Retina (tissue), 1 donor: ENCODE measurements around the gene HIVEP3.

Experiments used
- DNase-seq: peaks from one replicate; pipeline ENCODE4 v3.0.0-alpha.2; 2016

Gene HIVEP3

DNA sequence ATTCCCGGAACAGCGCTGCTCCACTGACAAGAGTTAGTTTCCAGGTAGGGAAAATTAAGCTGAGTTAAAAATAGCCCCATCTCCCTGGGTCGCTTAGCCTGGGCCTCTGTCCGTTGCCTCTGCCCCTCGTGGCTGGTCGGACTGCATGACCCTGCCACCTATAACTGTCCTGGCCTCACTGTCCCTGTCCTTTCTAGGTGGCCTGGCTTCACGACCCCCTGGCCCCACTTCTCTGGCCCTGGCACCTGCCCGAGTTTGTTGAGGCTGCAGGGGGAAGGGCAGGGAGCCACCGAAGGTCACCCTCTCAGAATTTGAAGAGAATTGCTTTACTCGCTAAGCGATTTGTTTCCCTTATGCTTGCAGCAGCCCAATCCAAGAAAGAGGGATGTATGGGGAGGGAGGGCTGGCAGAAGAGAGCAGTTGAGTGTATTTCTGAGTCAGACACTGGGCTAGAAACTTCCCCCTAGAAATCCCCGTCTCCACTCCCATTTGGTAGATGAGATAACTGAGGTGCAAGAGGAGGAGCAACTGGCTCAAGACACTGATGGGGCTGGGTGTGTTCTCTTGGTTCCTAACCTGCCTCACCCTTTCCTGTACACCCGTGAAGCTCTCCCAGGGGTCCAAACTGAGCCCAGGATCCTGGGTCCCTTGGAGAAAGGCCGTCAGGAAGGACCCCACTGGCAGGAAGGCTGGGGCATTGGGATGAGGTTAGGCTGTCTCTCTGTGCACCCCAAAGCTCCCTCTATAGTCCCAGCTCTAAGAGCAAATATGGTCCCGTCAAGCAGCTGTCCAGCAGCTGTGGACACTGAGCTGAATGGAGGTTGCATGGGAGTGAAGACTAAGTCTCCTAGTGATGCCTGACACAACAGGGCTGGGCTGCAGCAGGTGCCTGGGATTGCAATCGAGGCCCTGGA is 431.3 kb downstream of the HIVEP3 start:
- DNase-seq, result no peak

- DNase-seq, result peak; percentile 85
These were observed 432.2 kb downstream of the HIVEP3 start for GRCh38 chr1:41486371-41487125.

DNA sequence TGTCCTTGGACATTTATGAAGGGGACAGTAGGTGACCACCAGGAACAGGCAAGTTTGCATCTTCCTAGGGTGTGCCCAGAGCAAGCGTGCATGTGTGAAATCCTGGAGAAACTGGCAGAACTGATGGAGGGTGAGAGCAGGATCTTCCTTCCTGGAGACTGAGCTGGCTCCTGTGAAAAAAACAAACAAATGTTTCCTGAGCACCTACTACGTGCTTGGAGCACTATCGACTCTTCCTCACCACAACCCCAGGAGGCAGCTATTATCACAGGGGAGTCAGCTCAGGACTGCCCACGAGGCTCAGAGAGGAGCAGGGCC is 432.7 kb downstream of the HIVEP3 start:
- DNase-seq, result no peak

DNA sequence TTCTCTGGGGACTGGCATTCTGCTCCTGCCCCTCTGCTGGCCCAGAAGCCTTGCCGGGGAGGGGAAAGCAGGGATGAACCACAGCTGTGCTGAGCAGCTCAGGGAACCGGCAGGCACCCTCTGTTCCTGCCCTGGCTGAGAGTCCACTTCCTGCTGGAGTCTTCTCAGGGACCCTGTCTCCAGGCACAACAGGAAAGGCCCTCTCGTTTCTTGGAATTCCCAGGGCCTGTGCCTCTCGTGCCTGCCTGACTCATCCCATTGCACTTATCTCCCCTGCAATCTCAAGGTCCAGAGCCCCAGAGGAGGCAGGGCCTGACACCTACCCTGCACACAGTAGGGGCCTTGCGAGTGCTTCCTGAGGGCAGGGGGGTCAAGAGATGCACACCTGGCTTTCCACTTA is 433.1 kb downstream of the HIVEP3 start:
- peak; percentile 37 for DNase-seq

- DNase-seq, result peak; percentile 69
These were observed 434.1 kb downstream of the HIVEP3 start, which contains the start of gene EDN2 for GRCh38 chr1:41484402-41485241. TSS of gene EDN2 (minus strand) at chr1:41484683. CDS start at chr1:41484601, 82 bp downstream.

GRCh38 chr1:41483960-41484401 is 434.7 kb downstream of the HIVEP3 start:
- DNase-seq, result no peak

DNA sequence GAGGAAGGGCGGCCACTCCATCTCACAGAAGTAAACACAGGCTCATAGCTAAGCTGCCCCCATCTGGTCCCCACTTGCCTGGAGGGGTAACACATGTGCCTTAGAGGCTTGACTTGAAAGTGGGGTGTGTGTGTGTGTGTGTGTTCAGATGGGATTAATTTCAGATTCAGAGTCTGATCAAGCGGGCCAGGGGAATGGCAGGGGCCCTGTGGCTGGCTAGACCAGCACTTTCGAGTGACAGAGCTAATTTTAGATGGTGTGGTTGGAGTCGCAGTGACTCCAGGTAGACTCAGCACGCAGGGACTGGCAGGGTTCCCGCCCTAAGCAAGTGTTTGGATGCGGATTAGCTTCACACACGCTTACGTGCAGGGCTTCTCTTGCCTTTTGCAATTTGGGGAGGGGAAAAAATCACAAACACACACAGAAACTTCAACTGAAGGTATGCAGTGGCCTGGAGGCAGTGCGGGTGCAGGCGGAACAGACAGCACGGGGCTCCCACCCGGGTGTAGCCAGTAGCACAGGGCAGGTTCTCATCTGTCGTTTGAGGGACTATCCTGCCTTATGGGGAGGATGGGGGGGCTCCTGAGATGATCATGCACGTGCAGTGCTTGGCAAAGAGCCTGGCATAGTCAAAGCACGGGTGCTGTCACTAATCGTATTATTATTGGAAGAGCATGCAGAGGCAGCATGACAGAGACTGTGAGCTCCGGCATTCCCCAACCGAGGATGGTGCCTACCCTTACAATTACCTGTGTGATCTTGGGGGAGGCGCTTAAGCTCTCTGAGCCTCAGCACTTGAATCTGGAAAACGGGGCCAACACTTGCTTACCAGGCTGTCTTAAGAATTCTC is 435.5 kb downstream of the HIVEP3 start:
- DNase-seq, result no peak

- no peak for DNase-seq
These were observed 436.5 kb downstream of the HIVEP3 start for GRCh38 chr1:41482001-41482765.

GRCh38 chr1:41481109-41481775 is 437.5 kb downstream of the HIVEP3 start:
- no peak for DNase-seq

- DNase-seq, result no peak
These were observed 438.3 kb downstream of the HIVEP3 start for GRCh38 chr1:41480204-41481108.

- DNase-seq, result no peak
These were observed 438.9 kb downstream of the HIVEP3 start for GRCh38 chr1:41479808-41480160.

- DNase-seq, result no peak
These were observed 439.5 kb downstream of the HIVEP3 start for GRCh38 chr1:41479000-41479807.

- DNase-seq, result no peak
These were observed 440.5 kb downstream of the HIVEP3 start for GRCh38 chr1:41478118-41478748.

DNA sequence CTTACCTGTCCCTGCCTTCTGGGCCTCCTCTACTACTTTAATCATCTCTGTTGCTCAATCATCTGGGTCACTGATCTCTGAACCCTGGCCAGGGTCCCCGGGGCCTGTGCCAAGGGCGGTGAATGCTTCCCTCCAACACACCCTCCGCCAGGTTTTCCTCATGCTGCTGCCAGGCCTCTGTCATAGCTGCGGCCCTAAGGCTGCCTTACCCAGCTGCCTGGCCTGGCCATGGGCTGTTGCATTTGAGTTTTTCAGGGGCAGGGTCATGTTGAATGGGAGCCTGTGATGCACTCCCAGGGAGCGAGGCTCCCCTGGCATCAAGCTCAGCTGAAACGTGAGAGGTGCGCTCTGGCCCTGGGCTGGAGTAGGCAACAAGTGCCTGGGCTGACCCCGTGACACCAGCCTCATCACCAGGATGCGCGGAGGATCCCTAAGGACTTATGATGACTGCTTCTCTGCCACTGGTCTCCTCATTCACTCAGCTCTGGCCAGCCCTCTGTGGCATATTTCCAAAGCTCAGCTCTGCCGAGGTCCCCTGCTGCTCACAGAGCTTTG is 441.8 kb downstream of the HIVEP3 start:
- DNase-seq, result no peak

DNA sequence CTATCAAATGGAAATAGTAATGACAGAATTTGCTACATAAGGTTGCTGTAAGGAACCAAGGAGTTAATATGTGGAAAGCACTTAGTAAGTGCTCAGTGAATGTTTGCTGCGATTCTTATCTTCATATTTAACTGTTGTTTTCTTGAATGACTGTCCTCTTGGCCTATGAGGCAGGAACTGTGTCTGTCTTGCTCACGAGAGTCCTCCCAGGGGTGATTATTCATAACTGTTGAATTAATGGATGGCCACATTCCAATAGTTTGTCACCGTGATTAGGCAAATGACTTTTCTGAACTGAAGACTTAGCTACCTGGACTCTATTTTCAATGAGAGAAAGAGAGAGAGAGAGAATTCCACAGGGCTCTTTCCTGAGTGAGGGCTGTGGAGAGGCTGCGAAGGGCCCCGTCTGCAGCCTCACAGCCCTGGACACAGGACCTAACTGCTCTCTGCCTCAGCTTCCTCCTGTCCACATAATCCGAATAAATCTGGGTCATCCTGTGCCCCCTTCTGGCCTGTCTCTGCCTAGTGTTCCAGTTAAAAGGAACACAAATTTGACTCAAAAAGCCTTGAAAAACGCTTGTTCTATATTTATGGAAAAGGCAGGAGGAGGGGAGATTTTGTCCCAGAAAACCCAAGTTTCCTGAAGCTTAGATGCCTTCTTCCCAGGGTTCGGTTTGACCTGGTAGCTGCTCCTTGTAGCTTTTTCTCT is 442.7 kb downstream of the HIVEP3 start:
- no peak for DNase-seq

DNA sequence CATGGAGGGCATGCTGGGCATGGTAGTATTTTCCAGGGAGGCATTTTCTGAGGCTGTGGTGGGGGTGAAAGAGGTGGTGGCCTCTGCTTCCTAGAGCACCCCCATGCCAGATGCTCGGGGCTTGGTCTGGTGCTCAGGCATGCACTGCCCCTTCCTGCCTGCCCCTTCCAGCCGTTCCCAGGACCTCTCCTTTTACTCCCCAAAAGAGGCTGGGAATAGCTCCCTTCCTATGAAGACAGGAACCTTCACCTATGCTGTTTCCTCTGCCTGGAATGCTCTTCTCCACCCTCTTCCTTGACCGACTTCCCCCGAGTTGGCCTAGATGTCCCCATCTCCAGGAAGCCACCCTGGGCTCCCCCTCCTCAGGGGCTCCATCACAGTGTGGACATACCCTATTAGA is 443.4 kb downstream of the HIVEP3 start:
- no peak for DNase-seq
